ENCODE results near the gene ARL3. TPM values are rescaled to one million over a fixed set of nuclear protein-coding genes. Genes with fewer than 3 reads are reported as not detected.

The ARL3 gene
- total RNA-seq, 3 donors from 2014 or later, result 2.4 to 11.2 (median 4.4) TPM

- Histone ChIP-seq H3K4me1 (ENCODE audit: low read depth) (no peaks in the 10 kb centered on the region), H3K4me3 (no peak overlapping the region), H3K9me3 (no peaks in the 10 kb centered on the region), H3K36me3 (ENCODE audit: low read depth) (no peaks in the 10 kb centered on the region)
- ATAC-seq, result no peak
- intact Hi-C loops (cut with DNase I, micrococcal nuclease), result loop anchor here (5.0 to 10.0 kb wide), 2 partner anchors 171 to 173 kb away; no protein-coding TSS in a partner anchor
- TF ChIP-seq CTCF (IDR thresholded peaks at IDR 0.05), result no peak
- no peak for DNase-seq
Observed at GRCh38 chr10:102731222-102731800, 17.1 kb upstream of the ARL3 start.

DNA sequence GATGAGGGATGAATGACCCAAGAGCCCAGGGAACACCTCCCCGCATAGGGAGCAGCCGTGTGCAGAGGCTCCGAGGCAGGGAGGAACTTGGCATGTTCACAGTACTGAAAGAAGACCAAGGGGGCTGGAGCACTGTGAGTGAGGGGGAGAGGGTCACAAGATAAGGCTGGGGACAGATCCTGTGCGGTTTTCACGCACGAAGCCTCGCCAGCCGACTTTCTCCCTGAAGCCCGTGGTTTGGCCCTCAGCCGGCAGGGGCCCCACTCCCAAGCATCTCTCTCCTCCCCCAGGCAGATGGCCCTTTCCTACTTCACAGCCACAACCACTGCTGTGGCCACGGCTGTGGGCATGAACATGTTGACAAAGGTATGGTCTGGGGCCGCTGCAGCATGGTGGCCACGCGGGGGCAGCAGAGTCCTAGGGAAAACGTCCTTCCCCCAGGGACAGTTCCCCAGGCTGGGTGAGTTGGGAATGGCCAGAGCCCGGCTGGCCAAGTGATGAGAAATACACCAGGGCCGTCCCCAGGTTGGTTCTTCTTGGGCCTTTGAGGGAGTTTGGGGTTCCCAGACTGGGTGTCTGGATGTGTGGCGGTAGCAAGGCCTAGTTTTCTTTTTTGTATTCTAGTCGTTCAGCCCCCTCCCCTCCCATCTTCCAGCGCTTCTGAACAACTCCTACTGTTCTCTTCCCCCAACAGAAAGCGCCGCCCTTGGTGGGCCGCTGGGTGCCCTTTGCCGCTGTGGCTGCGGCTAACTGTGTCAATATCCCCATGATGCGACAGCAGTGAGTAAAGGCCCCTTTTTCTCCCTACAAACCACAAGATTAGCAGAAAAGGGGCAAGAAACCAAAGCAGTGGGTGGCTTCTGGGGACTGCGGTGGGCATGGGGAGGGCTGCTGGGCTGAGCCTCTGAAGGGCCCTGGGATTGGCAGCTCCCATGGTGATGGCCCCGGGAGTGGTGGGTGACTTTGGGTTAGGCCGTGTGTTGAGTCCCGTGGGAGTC, 15.1 kb upstream of the ARL3 start:
- Histone ChIP-seq H3K36me3 (ENCODE audit: low read depth) (no peaks in the 10 kb centered on the region), H3K4me3 (no peak overlapping the region), H3K4me1 (ENCODE audit: low read depth) (no peaks in the 10 kb centered on the region), H3K9me3 (no peaks in the 10 kb centered on the region)
- ATAC-seq (peak; percentile 97), DNase-seq (peak; percentile 81 to 88 (median 88))
- intact Hi-C loops (cut with DNase I, micrococcal nuclease), result loop anchor here (5.0 to 10.0 kb wide), 3 partner anchors 105 to 175 kb away; partner anchors contain the start of gene CYP17A1 (in 1 of the 2)
- TF ChIP-seq CTCF (IDR thresholded peaks at IDR 0.05), result peak; percentile 79

DNA sequence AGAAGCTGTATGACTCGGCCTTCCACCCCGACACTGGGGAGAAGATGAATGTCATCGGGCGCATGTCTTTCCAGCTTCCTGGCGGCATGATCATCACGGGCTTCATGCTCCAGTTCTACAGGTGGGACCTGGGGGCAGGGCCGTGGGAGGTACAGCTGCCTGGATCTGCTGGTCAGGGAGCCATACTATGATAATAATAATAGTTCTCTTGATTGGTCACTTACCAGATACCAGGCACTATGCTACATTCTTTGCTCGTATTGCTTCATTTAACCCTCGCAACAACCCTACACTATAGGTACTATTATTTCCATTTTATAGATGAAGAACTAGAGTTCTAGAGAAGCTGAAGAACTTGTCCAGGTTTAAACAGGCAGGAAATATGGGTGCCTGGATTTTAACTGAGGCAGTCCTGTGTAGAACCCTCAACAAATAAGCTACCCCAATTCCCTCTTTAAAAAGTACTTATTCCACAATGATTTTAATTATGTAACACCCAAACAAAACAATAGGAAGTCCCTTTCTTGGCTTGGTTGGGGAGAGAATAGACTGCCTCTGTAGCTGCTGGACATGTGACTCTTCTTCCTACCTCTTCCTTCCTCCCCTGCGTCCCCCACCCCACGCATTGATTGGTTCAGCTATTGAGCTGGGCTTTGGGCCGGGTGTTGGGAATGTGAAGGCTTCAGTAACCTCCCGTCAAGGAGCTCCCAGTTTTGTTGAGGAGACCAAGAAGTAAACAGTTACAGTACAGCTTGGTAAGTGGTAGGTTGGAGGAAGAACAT, 13.0 kb upstream of the ARL3 start:
- intact Hi-C loops (cut with DNase I, micrococcal nuclease), result loop anchor here in 1 of 2 donors (10.0 kb wide), 1 partner anchor 108 kb away; the partner anchor contains the start of gene CYP17A1
- Histone ChIP-seq H3K4me3 (no peak overlapping the region), H3K4me1 (ENCODE audit: low read depth) (no peaks in the 10 kb centered on the region)

DNA sequence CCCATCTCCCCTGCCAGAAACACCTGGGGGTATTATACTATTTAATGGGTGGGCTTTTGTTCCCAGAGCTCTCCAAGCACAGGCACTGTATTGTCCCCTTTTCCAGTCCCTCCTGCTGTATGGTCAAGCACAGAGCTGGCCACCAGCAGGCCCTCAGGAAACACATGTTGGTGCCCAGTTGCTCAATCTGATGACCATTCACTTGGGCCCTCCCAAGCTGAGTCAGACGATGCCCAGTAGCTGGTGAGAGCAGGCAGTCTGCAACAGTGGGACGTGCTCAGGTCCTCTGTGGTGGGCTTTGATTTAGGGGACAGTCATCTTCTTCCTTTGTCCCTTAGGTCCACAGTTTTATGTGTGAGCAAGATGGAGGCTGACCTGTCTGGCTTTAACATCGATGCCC, 12.1 kb upstream of the ARL3 start:
- no peak for TF ChIP-seq CTCF (IDR thresholded peaks at IDR 0.05)
- DNase-seq (no peak), ATAC-seq (no peak)
- H3K4me1 ChIP-seq (ENCODE audit: low read depth), result no peaks in the 10 kb centered on the region
- no peaks in the 10 kb centered on the region for H3K36me3 ChIP-seq (ENCODE audit: low read depth)
- intact Hi-C loops (cut with DNase I, micrococcal nuclease), result loop anchor here in 1 of 2 donors (10.0 kb wide), 1 partner anchor 109 kb away; the partner anchor contains the start of gene CYP17A1
- H3K9me3 ChIP-seq, result no peaks in the 10 kb centered on the region
- H3K4me3 ChIP-seq, result no peak overlapping the region

More for the DNA sequence above, 13.0 kb upstream of the ARL3 start:
- no peaks in the 10 kb centered on the region for H3K36me3 ChIP-seq (ENCODE audit: low read depth)
- no peak for TF ChIP-seq CTCF (IDR thresholded peaks at IDR 0.05)
- no peak for DNase-seq
- no peaks in the 10 kb centered on the region for H3K9me3 ChIP-seq
- no peak for ATAC-seq

DNA sequence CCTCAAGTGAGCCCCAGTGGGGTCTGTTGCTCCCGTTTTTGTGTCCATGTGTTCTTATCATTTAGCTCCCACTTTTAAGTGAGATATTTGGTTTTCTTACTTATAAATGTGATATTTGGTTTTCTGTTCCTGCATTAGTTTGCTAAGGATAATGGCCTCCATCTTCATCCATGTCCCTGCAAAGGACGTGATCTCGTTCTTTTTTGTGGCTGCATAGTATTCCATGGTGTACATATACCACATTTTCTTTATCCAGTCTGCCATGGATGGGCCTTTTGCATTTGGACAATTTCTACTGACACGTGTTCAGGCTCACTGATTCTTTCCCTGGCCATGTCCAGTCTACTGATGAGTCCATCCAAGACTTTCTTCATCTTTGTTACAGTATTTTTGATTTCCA, 9.8 kb upstream of the ARL3 start:
- H3K4me3 ChIP-seq, result no peak overlapping the region
- TF ChIP-seq CTCF (IDR thresholded peaks at IDR 0.05), result no peak
- H3K4me1 ChIP-seq (ENCODE audit: low read depth), result no peaks in the 10 kb centered on the region
- ATAC-seq (no peak), DNase-seq (no peak)
- no peaks in the 10 kb centered on the region for H3K36me3 ChIP-seq (ENCODE audit: low read depth)
- H3K9me3 ChIP-seq, result no peaks in the 10 kb centered on the region
- intact Hi-C loops (cut with DNase I, micrococcal nuclease), result loop anchor here in 1 of 2 donors (10.0 kb wide), 1 partner anchor 111 kb away; the partner anchor contains the start of gene CYP17A1

All from mucosa of descending colon (tissue), 3 donors.